PC-3 (cell line): ENCODE results near the gene BAZ2A.

ENCODE experiments used
- CTCF ChIP-seq: fragments of 300-600 bp; sonication (generic); conservative IDR thresholded peaks from 2 replicates; pipeline ENCODE4 v1.5.1; 2017; ENCODE audit warnings: antibody characterized with exemption, low read depth, mild to moderate bottlenecking, low read length
- EZH2phosphoT487 ChIP-seq: fragments of 300-600 bp; sonication (generic); IDR thresholded peaks from 2 replicates; pipeline ENCODE4 v1.6.1; 2018; ENCODE audit warnings: mild to moderate bottlenecking, antibody characterized with exemption, low read length, borderline replicate concordance

GRCh38 chr12:56645717-56646446 lies 15.8 kb upstream of the BAZ2A start, which contains the start of gene ATP5F1B:
- no peak for TF ChIP-seq EZH2phosphoT487
- TF ChIP-seq CTCF, result no peak
